ENCODE measurements around the gene MYOD1.

The MYOD1 gene

DNA sequence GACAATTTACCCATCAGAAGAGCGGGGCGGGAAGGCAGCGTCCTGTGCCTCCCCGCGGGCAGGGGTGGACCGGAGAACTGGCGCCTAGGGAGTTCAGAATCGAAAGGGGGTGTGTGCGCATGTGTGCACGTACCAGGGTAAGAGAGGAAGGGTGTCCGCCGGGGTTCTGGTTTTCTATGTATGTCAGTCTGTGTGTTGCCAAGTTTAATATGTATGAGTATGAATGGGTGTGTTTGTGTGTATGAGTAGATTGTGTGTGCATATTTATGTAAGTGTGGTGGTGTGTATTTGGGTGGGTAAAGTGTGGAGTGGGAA is 17.2 kb downstream of the MYOD1 start:
- TF ChIP-seq SIN3A (IDR thresholded peaks at IDR 0.05; ENCODE audit: borderline replicate concordance, insufficient read depth, low read length): no peak
- TF ChIP-seq POLR2AphosphoS5 (IDR thresholded peaks at IDR 0.05; ENCODE audit: low read depth, low read length): no peak
- TF ChIP-seq TAF1 (IDR thresholded peaks at IDR 0.05; ENCODE audit: borderline replicate concordance, insufficient read depth, low read length): no peak
- TF ChIP-seq, protein P1, sequence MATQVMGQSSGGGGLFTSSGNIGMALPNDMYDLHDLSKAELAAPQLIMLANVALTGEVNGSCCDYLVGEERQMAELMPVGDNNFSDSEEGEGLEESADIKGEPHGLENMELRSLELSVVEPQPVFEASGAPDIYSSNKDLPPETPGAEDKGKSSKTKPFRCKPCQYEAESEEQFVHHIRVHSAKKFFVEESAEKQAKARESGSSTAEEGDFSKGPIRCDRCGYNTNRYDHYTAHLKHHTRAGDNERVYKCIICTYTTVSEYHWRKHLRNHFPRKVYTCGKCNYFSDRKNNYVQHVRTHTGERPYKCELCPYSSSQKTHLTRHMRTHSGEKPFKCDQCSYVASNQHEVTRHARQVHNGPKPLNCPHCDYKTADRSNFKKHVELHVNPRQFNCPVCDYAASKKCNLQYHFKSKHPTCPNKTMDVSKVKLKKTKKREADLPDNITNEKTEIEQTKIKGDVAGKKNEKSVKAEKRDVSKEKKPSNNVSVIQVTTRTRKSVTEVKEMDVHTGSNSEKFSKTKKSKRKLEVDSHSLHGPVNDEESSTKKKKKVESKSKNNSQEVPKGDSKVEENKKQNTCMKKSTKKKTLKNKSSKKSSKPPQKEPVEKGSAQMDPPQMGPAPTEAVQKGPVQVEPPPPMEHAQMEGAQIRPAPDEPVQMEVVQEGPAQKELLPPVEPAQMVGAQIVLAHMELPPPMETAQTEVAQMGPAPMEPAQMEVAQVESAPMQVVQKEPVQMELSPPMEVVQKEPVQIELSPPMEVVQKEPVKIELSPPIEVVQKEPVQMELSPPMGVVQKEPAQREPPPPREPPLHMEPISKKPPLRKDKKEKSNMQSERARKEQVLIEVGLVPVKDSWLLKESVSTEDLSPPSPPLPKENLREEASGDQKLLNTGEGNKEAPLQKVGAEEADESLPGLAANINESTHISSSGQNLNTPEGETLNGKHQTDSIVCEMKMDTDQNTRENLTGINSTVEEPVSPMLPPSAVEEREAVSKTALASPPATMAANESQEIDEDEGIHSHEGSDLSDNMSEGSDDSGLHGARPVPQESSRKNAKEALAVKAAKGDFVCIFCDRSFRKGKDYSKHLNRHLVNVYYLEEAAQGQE (IDR thresholded peaks at IDR 0.05; ENCODE audit: insufficient read depth in 1 of 2, low read depth in 2 of 2, low read length in 2 of 2): no peak
- no peak for TF ChIP-seq FOXP2 (optimal IDR thresholded peaks at IDR 0.05; ENCODE audit: borderline replicate concordance, extremely low read depth, extremely low read length, insufficient read depth)

DNA sequence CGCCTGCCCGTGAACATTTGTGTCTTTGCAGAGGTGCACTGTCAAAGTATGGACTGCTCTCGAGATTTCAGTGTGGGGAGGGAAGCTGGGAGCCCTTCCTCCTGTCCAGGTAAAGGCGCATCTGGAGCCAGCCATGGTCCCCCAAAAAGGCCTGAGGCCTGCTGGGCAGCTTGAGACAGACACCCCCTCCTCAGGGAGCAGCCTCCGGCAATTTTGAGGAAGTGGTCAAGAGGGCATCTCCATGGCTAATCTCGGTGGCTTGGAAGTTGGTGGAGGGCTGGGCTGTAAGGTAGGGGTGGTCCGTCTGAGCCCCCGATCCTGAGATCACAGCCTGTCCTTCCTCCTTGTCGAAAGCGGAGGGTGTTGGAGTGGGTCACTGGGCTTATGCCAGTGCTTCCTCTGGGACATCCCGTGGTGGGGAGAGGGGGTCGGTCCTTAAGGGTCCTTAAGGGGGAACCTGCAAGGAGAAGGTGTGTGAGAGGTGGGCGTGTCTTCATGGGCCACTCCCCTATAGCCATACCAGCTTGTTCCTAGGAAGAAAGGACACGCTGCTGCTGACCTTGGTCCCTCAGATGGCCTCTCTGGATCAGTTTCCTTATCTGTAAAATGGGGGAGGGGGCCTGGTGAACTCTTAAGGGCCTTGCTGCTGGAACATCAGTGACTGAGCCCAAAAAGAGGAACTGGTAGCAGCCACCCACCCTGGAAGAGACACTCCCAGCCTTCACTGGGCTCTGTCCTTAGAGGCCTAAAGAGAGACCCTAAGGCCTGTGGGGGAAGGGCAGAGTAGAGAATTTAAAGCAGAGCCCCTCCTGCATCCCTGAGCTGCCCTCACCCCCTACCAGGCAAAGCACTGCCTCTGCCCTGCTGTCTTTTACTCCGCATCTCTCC is 17.8 kb downstream of the MYOD1 start:
- TF ChIP-seq POLR2AphosphoS5 (IDR thresholded peaks at IDR 0.05; ENCODE audit: low read depth, low read length) (no peak), TAF1 (IDR thresholded peaks at IDR 0.05; ENCODE audit: borderline replicate concordance, insufficient read depth, low read length) (no peak), FOXP2 (optimal IDR thresholded peaks at IDR 0.05; ENCODE audit: borderline replicate concordance, extremely low read depth, extremely low read length, insufficient read depth) (no peak), SIN3A (IDR thresholded peaks at IDR 0.05; ENCODE audit: borderline replicate concordance, insufficient read depth, low read length) (no peak)
- TF ChIP-seq, protein P1 (IDR thresholded peaks at IDR 0.05; ENCODE audit: insufficient read depth in 1 of 2, low read depth in 2 of 2, low read length in 2 of 2): no peak

DNA sequence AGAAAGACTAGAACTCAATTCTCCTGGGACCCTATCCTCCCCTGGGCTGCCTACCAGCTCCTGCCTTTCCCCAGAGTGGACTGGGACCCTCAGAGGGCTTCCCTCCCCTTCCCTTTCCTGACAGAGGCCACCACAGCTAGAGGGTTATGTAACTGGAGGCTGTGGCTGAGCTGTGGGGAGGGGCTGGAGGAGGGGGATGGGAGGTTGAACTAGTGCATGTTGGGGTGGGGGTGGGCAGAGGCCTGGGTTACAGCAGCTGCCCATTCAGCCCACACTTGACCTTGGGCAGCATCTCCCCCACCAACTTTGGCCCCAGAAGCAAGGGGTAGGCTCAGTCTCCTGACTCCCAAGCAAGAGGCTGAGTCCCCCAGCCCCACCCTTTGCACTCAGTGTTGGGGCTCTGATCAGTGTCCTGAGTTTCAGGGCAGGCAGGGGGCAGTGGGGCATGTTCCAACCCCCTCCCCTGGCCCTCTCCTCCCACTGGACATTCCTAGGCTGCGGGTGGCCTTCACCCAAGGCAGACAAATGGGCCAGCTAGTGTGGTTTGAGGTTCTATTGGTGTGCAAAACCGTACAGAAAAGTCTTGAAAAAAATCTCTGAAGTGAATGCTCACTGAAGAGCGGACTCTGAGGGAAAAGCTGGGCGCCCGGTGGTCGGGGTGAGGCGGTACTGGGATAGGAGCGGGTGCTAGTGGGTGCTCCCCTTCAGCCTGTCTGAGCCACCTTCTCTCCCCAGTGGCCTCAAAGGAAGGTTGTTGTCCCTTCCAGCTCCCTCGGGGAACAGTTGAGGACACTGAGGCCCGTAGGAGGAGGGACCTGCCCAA is 19.0 kb downstream of the MYOD1 start:
- no peak for TF ChIP-seq SIN3A (IDR thresholded peaks at IDR 0.05; ENCODE audit: borderline replicate concordance, insufficient read depth, low read length)
- TF ChIP-seq, protein P1 (IDR thresholded peaks at IDR 0.05; ENCODE audit: insufficient read depth in 1 of 2, low read depth in 2 of 2, low read length in 2 of 2): no peak
- no peak for TF ChIP-seq POLR2AphosphoS5 (IDR thresholded peaks at IDR 0.05; ENCODE audit: low read depth, low read length)
- no peak for TF ChIP-seq FOXP2 (optimal IDR thresholded peaks at IDR 0.05; ENCODE audit: borderline replicate concordance, extremely low read depth, extremely low read length, insufficient read depth)
- no peak for TF ChIP-seq TAF1 (IDR thresholded peaks at IDR 0.05; ENCODE audit: borderline replicate concordance, insufficient read depth, low read length)

DNA sequence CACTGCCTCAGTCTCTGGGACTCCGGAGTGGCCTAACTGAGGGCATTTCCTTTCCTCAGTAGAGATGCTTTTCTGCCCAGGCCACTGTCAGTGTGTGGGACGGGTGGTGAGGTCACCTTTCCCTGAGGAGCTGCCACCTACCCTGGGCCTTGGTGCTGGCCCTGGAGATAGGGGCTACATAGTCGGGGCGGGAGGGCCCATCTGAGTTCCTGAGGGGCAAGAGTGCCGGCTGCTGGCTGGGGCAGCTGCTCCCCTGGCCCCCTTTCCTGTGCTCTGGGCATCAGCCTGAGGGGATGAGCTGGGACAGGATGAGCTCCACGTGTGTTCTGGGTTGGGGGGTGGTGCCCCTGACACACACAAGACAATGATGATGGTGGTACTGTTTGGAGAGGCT is 20.6 kb downstream of the MYOD1 start:
- TF ChIP-seq, protein P1 (IDR thresholded peaks at IDR 0.05; ENCODE audit: insufficient read depth in 1 of 2, low read depth in 2 of 2, low read length in 2 of 2): no peak
- TF ChIP-seq TAF1 (IDR thresholded peaks at IDR 0.05; ENCODE audit: borderline replicate concordance, insufficient read depth, low read length) (no peak), FOXP2 (optimal IDR thresholded peaks at IDR 0.05; ENCODE audit: borderline replicate concordance, extremely low read depth, extremely low read length, insufficient read depth) (no peak), POLR2AphosphoS5 (IDR thresholded peaks at IDR 0.05; ENCODE audit: low read depth, low read length) (no peak), SIN3A (IDR thresholded peaks at IDR 0.05; ENCODE audit: borderline replicate concordance, insufficient read depth, low read length) (no peak)

Measured in PFSK-1 (cell line).